ENCODE data around the gene C11orf65.

DNA sequence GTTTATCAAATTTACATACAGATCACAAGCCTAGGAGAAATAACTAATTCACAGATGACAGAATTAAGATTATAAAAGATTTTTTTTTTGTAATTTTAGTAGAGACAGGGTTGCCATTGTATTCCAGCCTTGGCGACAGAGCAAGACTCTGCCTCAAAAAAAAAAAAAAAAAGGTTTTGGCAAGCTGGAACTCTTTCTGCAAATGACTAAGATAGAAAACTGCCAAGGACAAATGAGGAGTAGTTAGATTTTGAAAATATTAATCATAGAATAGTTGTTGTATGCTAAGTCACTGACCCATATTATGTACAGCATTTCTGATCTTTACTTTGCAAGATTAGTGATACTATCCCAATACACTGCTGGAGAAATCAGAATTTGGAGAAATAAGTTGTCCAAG lies 99.2 kb downstream of the C11orf65 start:
- TF ChIP-seq POLR2A (IDR thresholded peaks at IDR 0.05) (no peak), EP300 (IDR thresholded peaks at IDR 0.05) (no peak)
- TF ChIP-seq, protein P1, sequence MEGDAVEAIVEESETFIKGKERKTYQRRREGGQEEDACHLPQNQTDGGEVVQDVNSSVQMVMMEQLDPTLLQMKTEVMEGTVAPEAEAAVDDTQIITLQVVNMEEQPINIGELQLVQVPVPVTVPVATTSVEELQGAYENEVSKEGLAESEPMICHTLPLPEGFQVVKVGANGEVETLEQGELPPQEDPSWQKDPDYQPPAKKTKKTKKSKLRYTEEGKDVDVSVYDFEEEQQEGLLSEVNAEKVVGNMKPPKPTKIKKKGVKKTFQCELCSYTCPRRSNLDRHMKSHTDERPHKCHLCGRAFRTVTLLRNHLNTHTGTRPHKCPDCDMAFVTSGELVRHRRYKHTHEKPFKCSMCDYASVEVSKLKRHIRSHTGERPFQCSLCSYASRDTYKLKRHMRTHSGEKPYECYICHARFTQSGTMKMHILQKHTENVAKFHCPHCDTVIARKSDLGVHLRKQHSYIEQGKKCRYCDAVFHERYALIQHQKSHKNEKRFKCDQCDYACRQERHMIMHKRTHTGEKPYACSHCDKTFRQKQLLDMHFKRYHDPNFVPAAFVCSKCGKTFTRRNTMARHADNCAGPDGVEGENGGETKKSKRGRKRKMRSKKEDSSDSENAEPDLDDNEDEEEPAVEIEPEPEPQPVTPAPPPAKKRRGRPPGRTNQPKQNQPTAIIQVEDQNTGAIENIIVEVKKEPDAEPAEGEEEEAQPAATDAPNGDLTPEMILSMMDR (IDR thresholded peaks at IDR 0.05), result no peak

Measured in sigmoid colon (tissue), 4 donors.